NCI-H2107 (cell line): Measurements from ENCODE around the gene SGMS2.
"Not testable (repeated sequence)": the region's sequence is repeated elsewhere in the genome, so short reads cannot be mapped to it uniquely, and the experiment has no call there.

Experiments used
- DNase-seq: peaks from one replicate; lab custom pipeline; 2025; lab: John Stamatoyannopoulos, UW

The SGMS2 gene

GRCh38 chr4:107913283-107913899 is 88.7 kb downstream of the SGMS2 start:
- DNase-seq = peak; percentile 4

- DNase-seq = no peak
Observed at GRCh38 chr4:107915220-107915619, 90.5 kb downstream of the SGMS2 start.

- DNase-seq = no peak
Observed at GRCh38 chr4:107916623-107917022, 91.9 kb downstream of the SGMS2 start.

- DNase-seq = no peak
Observed at GRCh38 chr4:107917500-107917899, 92.8 kb downstream of the SGMS2 start.

GRCh38 chr4:107922486-107923473 is 98.0 kb downstream of the SGMS2 start:
- no peak for DNase-seq

- not testable (repeated sequence) for DNase-seq
Observed at GRCh38 chr4:107925713-107926112, 101.0 kb downstream of the SGMS2 start.

GRCh38 chr4:107926875-107927274 is 102.1 kb downstream of the SGMS2 start:
- DNase-seq = not testable (repeated sequence)

- no peak for DNase-seq
Observed at GRCh38 chr4:107930821-107931774, 106.4 kb downstream of the SGMS2 start, which contains the start of gene CYP2U1. TSS of gene CYP2U1 (plus strand) at chr4:107931549. CDS start at chr4:107931644, 95 bp downstream.

- no peak for DNase-seq
Observed at GRCh38 chr4:107931775-107932321, 107.1 kb downstream of the SGMS2 start.

- no peak for DNase-seq
Observed at GRCh38 chr4:107935246-107935645, 110.5 kb downstream of the SGMS2 start.

- DNase-seq = no peak
Observed at GRCh38 chr4:107937040-107937439, 112.3 kb downstream of the SGMS2 start.

- DNase-seq = no peak
Observed at GRCh38 chr4:107939307-107939706, 114.6 kb downstream of the SGMS2 start.

- no peak for DNase-seq
Observed at GRCh38 chr4:107945809-107946208, 121.1 kb downstream of the SGMS2 start.

- DNase-seq = no peak
Observed at GRCh38 chr4:107950746-107951540, 126.2 kb downstream of the SGMS2 start.

- no peak for DNase-seq
Observed at GRCh38 chr4:107951551-107951950, 126.8 kb downstream of the SGMS2 start.

- DNase-seq = no peak
Observed at GRCh38 chr4:107956011-107956410, 131.3 kb downstream of the SGMS2 start.
